PC-3 (cell line): ENCODE data around the gene NPTXR. TPM values are rescaled to one million over a fixed set of nuclear protein-coding genes. Genes with fewer than 3 reads are reported as not detected.

Source experiments
- ATAC-seq: fragments of 200-7000 bp; cut with Tn5 transposase; 2 replicates; pipeline ENCODE4 v1.9.1; 2020; ENCODE audit warnings: mild to moderate bottlenecking, moderate library complexity
- BruUV-seq: library from RNA; stranded (reverse); fragments of 400-500 nt; replicated peaks from 2 replicates; lab custom pipeline; 2021; lab: Mats Ljungman, UMichigan
- CTCF ChIA-PET: fragments of 300-600 bp; sonication (Branson Sonifier 250); formaldehyde crosslinking; loops from one replicate; lab custom pipeline; 2022; ENCODE audit warnings: antibody characterized with exemption; lab: Charles Lee
- POLR2A ChIA-PET: fragments of 300-600 bp; sonication (Branson Sonifier 250); formaldehyde crosslinking; loops from one replicate; lab custom pipeline; 2022; ENCODE audit warnings: antibody characterized with exemption; ENCODE audit not compliant: unreplicated experiment; lab: Charles Lee
- DNase-seq: peaks from one replicate; pipeline ENCODE4 v3.0.0-alpha.2; 2015
- H2AFZ ChIP-seq: fragments of 300-600 bp; sonication (generic); 2 replicates; pipeline ENCODE4 v1.6.0; 2016; ENCODE audit warnings: antibody characterized with exemption, low read length
- H3F3A ChIP-seq: fragments of 300-600 bp; sonication (generic); one replicate; pipeline ENCODE4 v1.6.0; 2017; ENCODE audit warnings: antibody characterized with exemption, low read length, control low read depth, mild to moderate bottlenecking; ENCODE audit not compliant: unreplicated experiment
- H3K27ac ChIP-seq: fragments of 300-600 bp; sonication (generic); 2 replicates; pipeline ENCODE4 v1.5.1; 2016; ENCODE audit warnings: mild to moderate bottlenecking, low read length
- H3K27me3 ChIP-seq: fragments of 300-600 bp; sonication (generic); 2 replicates; pipeline ENCODE4 v1.6.1; 2016; ENCODE audit warnings: low read length, mixed read lengths
- H3K36me3 ChIP-seq: fragments of 300-600 bp; sonication (generic); 2 replicates; pipeline ENCODE4 v1.6.1; 2016; ENCODE audit warnings: low read depth, mixed run types, low read length, mixed read lengths
- H3K4me1 ChIP-seq: fragments of 300-600 bp; sonication (generic); 2 replicates; pipeline ENCODE4 v1.5.1; 2016; ENCODE audit warnings: low read length; ENCODE audit not compliant: insufficient read depth
- H3K4me2 ChIP-seq: fragments of 300-600 bp; sonication (generic); 2 replicates; pipeline ENCODE4 v1.6.0; 2016; ENCODE audit warnings: low read length
- H3K4me3 ChIP-seq: fragments of 300-600 bp; sonication (generic); 2 replicates; pipeline ENCODE4 v1.5.1; 2016; ENCODE audit warnings: mild to moderate bottlenecking, low read length, mixed read lengths
- H3K79me2 ChIP-seq: fragments of 300-600 bp; sonication (generic); 2 replicates; pipeline ENCODE4 v1.6.1; 2017; ENCODE audit warnings: low read length, mixed read lengths
- H3K9ac ChIP-seq: fragments of 300-600 bp; sonication (generic); 2 replicates; pipeline ENCODE4 v1.6.0; 2016; ENCODE audit warnings: mild to moderate bottlenecking, low read length
- H3K9me2 ChIP-seq: fragments of 300-600 bp; sonication (generic); replicated peaks from 2 replicates; pipeline ENCODE4 v1.6.1; 2016; ENCODE audit warnings: mixed run types, low read length, mixed read lengths
- H3K9me3 ChIP-seq: fragments of 300-600 bp; sonication (generic); 2 replicates; pipeline ENCODE4 v1.6.1; 2016; ENCODE audit warnings: low read length, mixed read lengths
- H4K20me1 ChIP-seq: fragments of 300-600 bp; sonication (generic); 2 replicates; pipeline ENCODE4 v1.6.1; 2016; ENCODE audit warnings: low read length, mixed read lengths
- CTCF ChIP-seq: fragments of 300-600 bp; sonication (generic); conservative IDR thresholded peaks from 2 replicates; pipeline ENCODE4 v1.5.1; 2017; ENCODE audit warnings: antibody characterized with exemption, low read depth, mild to moderate bottlenecking, low read length
- EZH2 ChIP-seq: fragments of 300-600 bp; sonication (generic); IDR thresholded peaks from one replicate; pipeline ENCODE4 v1.6.1; 2017; ENCODE audit warnings: antibody characterized with exemption, mild to moderate bottlenecking, low read length; ENCODE audit not compliant: unreplicated experiment
- EZH2phosphoT487 ChIP-seq: fragments of 300-600 bp; sonication (generic); IDR thresholded peaks from 2 replicates; pipeline ENCODE4 v1.6.1; 2018; ENCODE audit warnings: mild to moderate bottlenecking, antibody characterized with exemption, low read length, borderline replicate concordance
- intact Hi-C: fragments of 100-400 bp; cut with micrococcal nuclease; formaldehyde crosslinking; loops from 2 replicates; pipeline ENCODE4 v1.9.0; 2023
- total RNA-seq: library from RNA; depleted of rRNA; stranded (reverse); fragments of >200 nt; gene quantifications from 2 replicates; pipeline ENCODE4 v1.2.3, GENCODE V29; 2014

NPTXR gene
- total RNA-seq, 1 experiment from 2014 or later, result 2.8 TPM

DNA sequence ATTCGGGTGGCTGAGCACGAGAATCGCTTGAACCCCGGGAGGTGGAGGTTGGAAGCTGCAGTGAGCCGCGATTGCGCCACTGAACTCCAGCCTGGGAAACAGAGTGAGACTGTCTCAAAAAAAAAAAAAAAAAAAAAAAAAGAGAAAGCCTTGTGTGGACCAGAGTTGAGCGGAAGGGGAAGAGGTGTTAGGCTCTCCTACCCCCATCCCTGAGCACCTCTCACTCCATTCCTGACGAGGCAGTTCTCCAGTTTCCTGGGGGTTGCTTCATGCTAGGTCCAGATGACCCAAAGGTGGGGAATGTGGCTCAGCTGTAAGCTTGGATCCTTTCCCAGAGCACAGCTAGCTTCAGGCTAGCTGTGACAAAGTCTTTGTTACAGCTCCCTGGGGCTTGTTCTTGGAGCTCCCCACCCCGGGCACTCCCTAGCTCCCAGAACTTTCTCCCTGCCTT lies 41.1 kb downstream of the NPTXR start:
- no peak for TF ChIP-seq CTCF
- no peak for TF ChIP-seq EZH2
- TF ChIP-seq EZH2phosphoT487, result no peak
- no TSS peak for BruUV-seq
- no peak overlapping the region for H2AFZ ChIP-seq
- no peak overlapping the region for H3K9ac ChIP-seq
- no peak overlapping the region for H3K4me2 ChIP-seq
- ChIA-PET POLR2A (interaction anchor here (0.7 kb wide), 2 partner anchors 10 to 180 kb away, joined by 8 to 12 read pairs; partner anchors contain the start of gene APOBEC3B), CTCF (no interaction called here)
- no peak overlapping the region for H3K27ac ChIP-seq
- DNase-seq, result peak; percentile 87
- no peaks in the 10 kb centered on the region for H3K36me3 ChIP-seq
- H3K79me2 ChIP-seq, result no peaks in the 10 kb centered on the region
- H3F3A ChIP-seq, result no peaks in the 10 kb centered on the region
- no peaks in the 10 kb centered on the region for H3K9me3 ChIP-seq
- ATAC-seq, result peak; percentile 65
- no peaks in the 10 kb centered on the region for H3K9me2 ChIP-seq
- no peaks in the 10 kb centered on the region for H3K4me1 ChIP-seq
- intact Hi-C loops, result no loop called here
- no peaks in the 10 kb centered on the region for H3K27me3 ChIP-seq
- H4K20me1 ChIP-seq, result no peaks in the 10 kb centered on the region
- H3K4me3 ChIP-seq, result no peak overlapping the region

DNA sequence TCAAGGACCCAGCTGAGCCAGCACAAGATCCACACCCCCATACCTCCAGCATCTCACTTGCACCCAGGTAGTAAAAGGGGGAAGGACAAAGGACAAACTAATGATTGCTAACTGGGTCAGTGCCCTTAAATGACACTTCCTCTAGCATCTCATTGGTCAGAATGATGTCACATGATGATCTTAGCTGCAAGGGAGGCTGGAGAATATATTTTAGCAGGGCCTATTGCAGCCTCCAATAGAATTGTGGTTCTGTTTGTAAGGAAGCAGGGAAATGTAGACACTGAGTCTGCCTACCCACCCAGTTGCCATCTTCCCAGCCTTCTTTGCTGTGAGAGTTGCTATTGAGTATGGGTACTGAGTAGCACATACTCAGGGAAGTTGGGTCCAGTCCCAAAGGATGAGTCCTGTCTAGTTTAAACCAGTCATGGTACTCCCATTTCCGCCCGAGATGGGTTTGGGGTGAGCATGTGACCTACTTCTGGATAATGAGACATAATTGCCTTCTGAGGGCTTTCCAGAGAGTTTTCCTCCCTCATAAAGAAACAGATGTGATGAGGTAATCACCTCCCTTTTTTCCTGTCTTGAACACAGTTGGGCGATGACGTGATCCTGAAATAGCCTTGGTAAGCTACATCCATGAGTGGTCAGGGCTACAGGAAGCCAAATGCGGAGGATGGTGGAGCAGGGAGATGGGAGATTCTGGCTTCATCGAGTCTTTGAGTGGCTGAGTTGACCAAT lies 44.4 kb downstream of the NPTXR start:
- Histone ChIP-seq H3K36me3 (no peaks in the 10 kb centered on the region), H3K4me3 (no peak overlapping the region), H3K9me2 (no peaks in the 10 kb centered on the region), H3K4me1 (peaks cover 2% of the 10 kb centered on the region; the same call in 1 of the 2 replicates), H3F3A (no peaks in the 10 kb centered on the region), H3K9ac (no peak overlapping the region), H4K20me1 (no peaks in the 10 kb centered on the region), H3K27ac (no peak overlapping the region), H2AFZ (no peak overlapping the region), H3K79me2 (no peaks in the 10 kb centered on the region), H3K9me3 (no peaks in the 10 kb centered on the region), H3K4me2 (no peak overlapping the region), H3K27me3 (peaks cover 4% of the 10 kb centered on the region; the same call in 1 of the 2 replicates)
- ChIA-PET POLR2A (no interaction called here), CTCF (no interaction called here)
- TF ChIP-seq EZH2 (no peak), EZH2phosphoT487 (no peak), CTCF (no peak)
- ATAC-seq (no peak), DNase-seq (no peak)
- BruUV-seq, result no TSS peak
- intact Hi-C loops, result no loop called here

GRCh38 chr22:38798496-38798895 lies 45.3 kb downstream of the NPTXR start:
- H3K79me2 ChIP-seq, result peaks cover 1% of the 10 kb centered on the region
- ATAC-seq (no peak), DNase-seq (no peak)
- H3K27me3 ChIP-seq, result peaks cover 4% of the 10 kb centered on the region; the same call in 1 of the 2 replicates
- H3K36me3 ChIP-seq, result no peaks in the 10 kb centered on the region
- no peak overlapping the region for H3K27ac ChIP-seq
- no peaks in the 10 kb centered on the region for H3K9me2 ChIP-seq
- H4K20me1 ChIP-seq, result no peaks in the 10 kb centered on the region
- intact Hi-C loops, result no loop called here
- ChIA-PET POLR2A (no interaction called here), CTCF (no interaction called here)
- H3K4me3 ChIP-seq, result no peak overlapping the region
- no peak overlapping the region for H2AFZ ChIP-seq
- H3K9me3 ChIP-seq, result no peaks in the 10 kb centered on the region
- no peak overlapping the region for H3K9ac ChIP-seq
- H3F3A ChIP-seq, result no peaks in the 10 kb centered on the region
- no peak overlapping the region for H3K4me2 ChIP-seq
- no TSS peak for BruUV-seq
- peaks cover 4% of the 10 kb centered on the region for H3K4me1 ChIP-seq
- TF ChIP-seq CTCF (no peak), EZH2phosphoT487 (no peak), EZH2 (no peak)
